ENCODE data around the gene TPD52L2. TPM values are rescaled to one million over a fixed set of nuclear protein-coding genes. Genes with fewer than 3 reads are reported as not detected.

The TPD52L2 gene
- total RNA-seq, 1 experiment from 2014 or later, result 149 TPM

DNA sequence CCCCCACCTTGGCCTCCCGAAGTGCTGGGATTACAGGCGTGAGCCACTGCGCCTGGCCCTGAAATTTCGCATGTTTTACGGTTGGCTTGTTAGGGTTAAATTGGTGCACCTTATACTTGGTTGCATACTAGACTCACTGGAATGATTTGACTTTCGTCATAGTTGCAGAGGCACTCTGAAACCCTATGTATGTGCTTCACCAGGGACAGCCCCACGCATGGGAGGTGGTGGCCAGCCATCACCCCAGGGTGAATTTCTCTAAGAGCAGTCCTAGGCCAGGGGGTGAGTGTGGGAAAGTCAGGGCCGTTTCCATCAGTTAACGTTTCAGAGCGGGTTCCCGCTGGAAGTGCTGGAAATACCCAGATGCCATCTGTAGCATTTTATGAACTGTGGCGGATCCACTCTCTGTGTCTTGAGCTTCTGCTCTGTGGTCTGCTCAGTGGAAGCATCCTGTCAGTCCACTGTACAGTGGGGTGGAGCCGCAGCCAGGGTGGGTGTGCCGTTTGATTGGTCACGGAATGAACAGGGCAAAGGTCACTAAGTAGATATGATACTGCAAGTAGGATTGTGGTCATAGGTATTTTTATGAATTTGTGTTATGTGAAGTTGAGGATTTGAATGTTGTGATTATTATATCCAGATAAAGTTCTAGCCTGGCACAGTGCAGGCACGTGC lies 43.1 kb downstream of the TPD52L2 start:
- ChIA-PET CTCF (no interaction called here), POLR2A (ENCODE audit: unreplicated experiment) (no interaction called here)
- no peak overlapping the region for H2AFZ ChIP-seq
- peaks cover 77% of the 10 kb centered on the region for H4K20me1 ChIP-seq (ENCODE audit: insufficient read depth)
- BruUV-seq (replicated peaks), result no TSS peak
- no peaks in the 10 kb centered on the region for H3K9me2 ChIP-seq (ENCODE audit: insufficient read depth)
- H3K9me3 ChIP-seq (ENCODE audit: insufficient read depth, low read depth), result no peaks in the 10 kb centered on the region
- intact Hi-C loops (cut with micrococcal nuclease; ENCODE audit: unreplicated experiment), result no loop called here
- H3K4me2 ChIP-seq, result no peak overlapping the region
- no peaks in the 10 kb centered on the region for H3K4me1 ChIP-seq (replicated peaks; ENCODE audit: insufficient read depth)
- no peak overlapping the region for H3K4me3 ChIP-seq
- no peak for DNase-seq
- H3K36me3 ChIP-seq (ENCODE audit: low read depth), result no peaks in the 10 kb centered on the region
- no peak overlapping the region for H3K27ac ChIP-seq
- peaks cover 4% of the 10 kb centered on the region; the same call in 1 of the 2 replicates for H3F3A ChIP-seq (ENCODE audit: insufficient read depth, low read depth)
- no peaks in the 10 kb centered on the region for H3K27me3 ChIP-seq (ENCODE audit: insufficient read depth, low read depth)
- TF ChIP-seq, protein P1, sequence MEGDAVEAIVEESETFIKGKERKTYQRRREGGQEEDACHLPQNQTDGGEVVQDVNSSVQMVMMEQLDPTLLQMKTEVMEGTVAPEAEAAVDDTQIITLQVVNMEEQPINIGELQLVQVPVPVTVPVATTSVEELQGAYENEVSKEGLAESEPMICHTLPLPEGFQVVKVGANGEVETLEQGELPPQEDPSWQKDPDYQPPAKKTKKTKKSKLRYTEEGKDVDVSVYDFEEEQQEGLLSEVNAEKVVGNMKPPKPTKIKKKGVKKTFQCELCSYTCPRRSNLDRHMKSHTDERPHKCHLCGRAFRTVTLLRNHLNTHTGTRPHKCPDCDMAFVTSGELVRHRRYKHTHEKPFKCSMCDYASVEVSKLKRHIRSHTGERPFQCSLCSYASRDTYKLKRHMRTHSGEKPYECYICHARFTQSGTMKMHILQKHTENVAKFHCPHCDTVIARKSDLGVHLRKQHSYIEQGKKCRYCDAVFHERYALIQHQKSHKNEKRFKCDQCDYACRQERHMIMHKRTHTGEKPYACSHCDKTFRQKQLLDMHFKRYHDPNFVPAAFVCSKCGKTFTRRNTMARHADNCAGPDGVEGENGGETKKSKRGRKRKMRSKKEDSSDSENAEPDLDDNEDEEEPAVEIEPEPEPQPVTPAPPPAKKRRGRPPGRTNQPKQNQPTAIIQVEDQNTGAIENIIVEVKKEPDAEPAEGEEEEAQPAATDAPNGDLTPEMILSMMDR (conservative IDR thresholded peaks at IDR 0.05), result no peak
- TF ChIP-seq EZH2 (IDR thresholded peaks at IDR 0.05; ENCODE audit: low read depth), result no peak
- peaks cover 97% of the 10 kb centered on the region for H3K79me2 ChIP-seq (ENCODE audit: low read depth)

DNA sequence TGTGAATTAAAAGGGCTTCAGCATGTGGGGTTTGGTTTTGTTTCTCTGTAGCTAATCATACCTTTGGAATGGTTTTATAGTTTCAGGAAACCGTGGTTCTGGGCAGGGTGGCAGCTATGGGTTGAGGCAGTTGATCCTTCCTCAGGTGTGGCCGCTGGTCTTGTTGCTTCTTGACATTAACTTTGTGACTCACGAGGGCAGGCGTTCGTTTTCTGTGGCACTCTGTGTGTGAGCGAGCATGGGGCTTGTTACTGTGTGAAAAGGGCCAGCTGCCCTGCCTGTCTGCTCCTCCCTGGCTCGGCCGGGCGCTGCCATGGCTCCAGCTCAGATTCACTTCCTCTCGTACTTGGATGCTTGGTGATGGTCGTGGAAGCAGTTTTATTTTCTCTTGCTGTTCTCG lies 46.1 kb downstream of the TPD52L2 start:
- no peaks in the 10 kb centered on the region for H3K9me2 ChIP-seq (ENCODE audit: insufficient read depth)
- peaks cover 85% of the 10 kb centered on the region for H4K20me1 ChIP-seq (ENCODE audit: insufficient read depth)
- H3F3A ChIP-seq (ENCODE audit: insufficient read depth, low read depth), result peaks cover 16% of the 10 kb centered on the region; the same call in 1 of the 2 replicates
- no TSS peak for BruUV-seq (replicated peaks)
- H3K4me1 ChIP-seq (replicated peaks; ENCODE audit: insufficient read depth), result no peaks in the 10 kb centered on the region
- H3K4me3 ChIP-seq, result no peak overlapping the region
- no peak overlapping the region for H3K4me2 ChIP-seq
- no peaks in the 10 kb centered on the region for H3K9me3 ChIP-seq (ENCODE audit: insufficient read depth, low read depth)
- CTCF ChIA-PET, result interaction anchor here (0.6 kb wide), 1 partner anchor 69 kb away, joined by 3 read pairs; no protein-coding TSS in a partner anchor
- no peak overlapping the region for H2AFZ ChIP-seq
- POLR2A ChIA-PET (ENCODE audit: unreplicated experiment), result interaction anchor here (0.6 to 0.8 kb wide), 2 partner anchors 81 to 228 kb away, joined by 4 to 8 read pairs; no protein-coding TSS in a partner anchor
- peak in 1 of 2 experiments; percentile 64 for DNase-seq
- peaks cover 13% of the 10 kb centered on the region for H3K36me3 ChIP-seq (ENCODE audit: low read depth)
- intact Hi-C loops (cut with micrococcal nuclease; ENCODE audit: unreplicated experiment), result no loop called here
- H3K27ac ChIP-seq, result peak overlapping the region; percentile 12; the same call in 1 of the 2 replicates
- TF ChIP-seq, protein P1 (conservative IDR thresholded peaks at IDR 0.05), result no peak
- no peak for TF ChIP-seq EZH2 (IDR thresholded peaks at IDR 0.05; ENCODE audit: low read depth)
- H3K27me3 ChIP-seq (ENCODE audit: insufficient read depth, low read depth), result no peaks in the 10 kb centered on the region
- peaks cover 95% of the 10 kb centered on the region for H3K79me2 ChIP-seq (ENCODE audit: low read depth)

DNA sequence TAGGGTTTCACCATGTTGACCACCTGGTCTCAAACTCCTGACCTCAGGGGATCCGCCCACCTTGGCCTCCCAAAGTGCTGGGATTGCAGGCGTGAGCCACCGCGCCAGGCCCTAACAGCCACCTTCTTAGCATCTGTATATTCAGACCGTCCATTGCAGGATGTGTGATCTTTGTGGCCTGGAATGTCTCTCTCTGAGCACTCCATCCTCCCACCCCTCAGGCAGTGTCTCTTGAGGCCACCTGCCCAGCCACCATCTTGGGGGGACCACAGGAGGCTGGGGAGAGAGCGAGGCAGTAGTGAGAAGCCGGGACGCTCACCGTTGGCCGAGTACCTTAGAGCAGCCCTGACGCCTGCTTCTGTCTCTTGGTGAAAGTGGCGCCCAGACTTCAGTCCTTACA lies 48.7 kb downstream of the TPD52L2 start:
- CTCF ChIA-PET, result no interaction called here
- peaks cover 85% of the 10 kb centered on the region for H3K79me2 ChIP-seq (ENCODE audit: low read depth)

More for the DNA sequence above, 48.7 kb downstream of the TPD52L2 start:
- H3K9me3 ChIP-seq (ENCODE audit: insufficient read depth, low read depth), result no peaks in the 10 kb centered on the region
- H3K36me3 ChIP-seq (ENCODE audit: low read depth), result peaks cover 15% of the 10 kb centered on the region
- no peaks in the 10 kb centered on the region for H3K9me2 ChIP-seq (ENCODE audit: insufficient read depth)
- intact Hi-C loops (cut with micrococcal nuclease; ENCODE audit: unreplicated experiment), result no loop called here
- POLR2A ChIA-PET (ENCODE audit: unreplicated experiment), result no interaction called here
- no peak overlapping the region for H3K27ac ChIP-seq
- H3K4me3 ChIP-seq, result no peak overlapping the region
- TF ChIP-seq, protein P1 (conservative IDR thresholded peaks at IDR 0.05), result no peak
- no peak for TF ChIP-seq EZH2 (IDR thresholded peaks at IDR 0.05; ENCODE audit: low read depth)
- H3F3A ChIP-seq (ENCODE audit: insufficient read depth, low read depth), result peaks cover 24% of the 10 kb centered on the region; the same call in 1 of the 2 replicates
- no peak for DNase-seq
- no peak overlapping the region for H3K4me2 ChIP-seq
- no peak overlapping the region for H2AFZ ChIP-seq
- peaks cover 82% of the 10 kb centered on the region for H4K20me1 ChIP-seq (ENCODE audit: insufficient read depth)
- no peaks in the 10 kb centered on the region for H3K27me3 ChIP-seq (ENCODE audit: insufficient read depth, low read depth)
- no peaks in the 10 kb centered on the region for H3K4me1 ChIP-seq (replicated peaks; ENCODE audit: insufficient read depth)
- BruUV-seq (replicated peaks), result no TSS peak
